ENCODE results near the gene SDHB. TPM values are rescaled to one million over a fixed set of nuclear protein-coding genes. Genes with fewer than 3 reads are reported as not detected.
A peak's percentile ranks its signal among the peaks of the same experiment; 100 is the strongest.

Gene SDHB
- total and polyA plus RNA-seq, 2 donors from 2014 or later, result 92.0 to 313 TPM

DNA sequence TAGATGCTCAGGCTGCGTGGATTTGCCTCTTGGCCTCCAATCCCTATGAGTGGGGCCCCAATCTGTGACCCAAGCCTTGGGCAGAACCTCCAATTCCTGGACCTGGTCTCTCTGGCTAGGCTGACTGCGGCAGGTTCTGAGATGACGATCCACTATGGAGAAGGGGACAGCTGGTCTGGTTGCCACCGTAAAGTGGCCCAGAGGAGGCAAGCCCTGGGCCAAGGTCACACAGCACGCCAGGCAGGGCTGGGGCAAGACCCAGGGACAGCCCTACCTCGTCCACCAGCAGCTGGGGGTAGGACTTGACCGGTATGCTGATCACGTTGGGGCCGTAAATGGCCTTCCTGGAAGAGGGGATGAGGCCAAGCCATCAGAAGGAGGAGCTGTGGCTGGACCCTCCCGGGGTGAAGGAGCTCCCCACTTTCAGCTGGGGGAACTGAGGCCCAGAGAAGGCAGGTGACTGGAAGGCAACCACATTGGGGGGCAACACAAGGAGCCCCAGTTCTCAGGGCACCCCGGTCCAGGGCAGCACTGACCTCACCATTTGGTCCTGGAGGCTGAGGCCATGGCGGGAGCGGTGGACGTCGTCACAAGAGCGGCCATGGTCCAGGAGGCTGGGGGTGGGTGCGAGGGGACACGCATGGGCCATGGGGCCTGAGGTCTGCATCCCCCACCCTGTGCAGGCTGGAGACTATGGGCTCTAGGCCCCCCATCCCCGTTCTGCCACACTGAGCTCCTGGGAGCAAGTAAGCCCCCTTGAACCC lies 51.9 kb downstream of the SDHB start:
- DNase-seq, result no peak
- Histone ChIP-seq H3K27me3 (ENCODE audit: control insufficient read depth, insufficient read depth, low read length) (no peaks in the 10 kb centered on the region), H3K27ac (ENCODE audit: low read depth in 2 of 2, low read length in 2 of 2) (no peak overlapping the region), H3K4me3 (ENCODE audit: low read length in 3 of 3) (no peak overlapping the region), H3K36me3 (ENCODE audit: control insufficient read depth in 2 of 3, insufficient read depth in 3 of 3, low read length in 3 of 3) (peaks cover 0 to 25% (median 6%) of the 10 kb centered on the region in 3 donors), H3K9me3 (ENCODE audit: control insufficient read depth in 2 of 3, insufficient read depth in 1 of 3, low read length in 3 of 3) (no peaks in the 10 kb centered on the region), H3K4me1 (ENCODE audit: control insufficient read depth in 2 of 3, insufficient read depth in 2 of 3, low read depth in 1 of 3, low read length in 3 of 3) (no peaks in the 10 kb centered on the region), H3K9ac (ENCODE audit: low read length in 3 of 3) (no peak overlapping the region)
- TF ChIP-seq, protein P1, sequence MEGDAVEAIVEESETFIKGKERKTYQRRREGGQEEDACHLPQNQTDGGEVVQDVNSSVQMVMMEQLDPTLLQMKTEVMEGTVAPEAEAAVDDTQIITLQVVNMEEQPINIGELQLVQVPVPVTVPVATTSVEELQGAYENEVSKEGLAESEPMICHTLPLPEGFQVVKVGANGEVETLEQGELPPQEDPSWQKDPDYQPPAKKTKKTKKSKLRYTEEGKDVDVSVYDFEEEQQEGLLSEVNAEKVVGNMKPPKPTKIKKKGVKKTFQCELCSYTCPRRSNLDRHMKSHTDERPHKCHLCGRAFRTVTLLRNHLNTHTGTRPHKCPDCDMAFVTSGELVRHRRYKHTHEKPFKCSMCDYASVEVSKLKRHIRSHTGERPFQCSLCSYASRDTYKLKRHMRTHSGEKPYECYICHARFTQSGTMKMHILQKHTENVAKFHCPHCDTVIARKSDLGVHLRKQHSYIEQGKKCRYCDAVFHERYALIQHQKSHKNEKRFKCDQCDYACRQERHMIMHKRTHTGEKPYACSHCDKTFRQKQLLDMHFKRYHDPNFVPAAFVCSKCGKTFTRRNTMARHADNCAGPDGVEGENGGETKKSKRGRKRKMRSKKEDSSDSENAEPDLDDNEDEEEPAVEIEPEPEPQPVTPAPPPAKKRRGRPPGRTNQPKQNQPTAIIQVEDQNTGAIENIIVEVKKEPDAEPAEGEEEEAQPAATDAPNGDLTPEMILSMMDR (IDR thresholded peaks at IDR 0.05; ENCODE audit: borderline replicate concordance, extremely low read depth, insufficient read depth), result no peak
- intact Hi-C loops (cut with DNase I), result no loop called here
- FAIRE-seq, result no peak

- FAIRE-seq, result no peak
- DNase-seq, result peak in 1 of 5 donors; percentile 61
- H3K27ac ChIP-seq (ENCODE audit: low read depth in 2 of 2, low read length in 2 of 2), result no peak overlapping the region
- H3K27me3 ChIP-seq (ENCODE audit: control insufficient read depth, insufficient read depth, low read length), result no peaks in the 10 kb centered on the region
- H3K4me1 ChIP-seq (ENCODE audit: control insufficient read depth in 2 of 3, insufficient read depth in 2 of 3, low read depth in 1 of 3, low read length in 3 of 3), result no peaks in the 10 kb centered on the region
- no peak overlapping the region for H3K4me3 ChIP-seq (ENCODE audit: low read length in 3 of 3)
- TF ChIP-seq, protein P1 (IDR thresholded peaks at IDR 0.05; ENCODE audit: borderline replicate concordance, extremely low read depth, insufficient read depth), result no peak
- H3K9ac ChIP-seq (ENCODE audit: low read length in 3 of 3), result no peak overlapping the region
- no peaks in the 10 kb centered on the region for H3K9me3 ChIP-seq (ENCODE audit: control insufficient read depth in 2 of 3, insufficient read depth in 1 of 3, low read length in 3 of 3)
- intact Hi-C loops (cut with DNase I), result no loop called here
- H3K36me3 ChIP-seq (ENCODE audit: control insufficient read depth in 2 of 3, insufficient read depth in 3 of 3, low read length in 3 of 3), result peaks cover 0 to 25% (median 6%) of the 10 kb centered on the region in 3 donors
These were observed 54.0 kb downstream of the SDHB start for GRCh38 chr1:16999863-17000262.

DNA sequence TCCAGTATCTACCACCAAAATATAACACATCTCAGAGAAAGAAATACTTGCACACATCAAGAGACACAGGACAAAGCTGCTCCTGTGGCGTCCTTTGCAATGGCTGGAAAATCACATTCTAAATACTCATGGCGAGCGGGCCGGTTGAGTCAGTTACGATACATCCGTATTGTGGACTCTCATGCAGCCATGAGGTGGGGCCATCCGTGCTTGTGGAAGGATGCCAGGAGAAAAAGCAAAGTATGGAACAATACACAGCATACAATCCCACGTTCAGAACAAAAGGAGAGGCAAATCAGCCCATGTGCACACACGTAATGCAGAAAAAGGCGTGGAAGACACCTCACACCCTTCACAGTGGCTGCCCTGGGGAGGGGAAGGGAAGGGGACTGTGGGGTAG lies 55.2 kb downstream of the SDHB start:
- intact Hi-C loops (cut with DNase I), result no loop called here
- no peaks in the 10 kb centered on the region for H3K4me1 ChIP-seq (ENCODE audit: control insufficient read depth in 2 of 3, insufficient read depth in 2 of 3, low read depth in 1 of 3, low read length in 3 of 3)
- peaks cover 0 to 15% (median 4%) of the 10 kb centered on the region in 3 donors for H3K36me3 ChIP-seq (ENCODE audit: control insufficient read depth in 2 of 3, insufficient read depth in 3 of 3, low read length in 3 of 3)
- no peak for DNase-seq
- no peak overlapping the region for H3K4me3 ChIP-seq (ENCODE audit: low read length in 3 of 3)
- no peaks in the 10 kb centered on the region for H3K9me3 ChIP-seq (ENCODE audit: control insufficient read depth in 2 of 3, insufficient read depth in 1 of 3, low read length in 3 of 3)
- TF ChIP-seq, protein P1 (IDR thresholded peaks at IDR 0.05; ENCODE audit: borderline replicate concordance, extremely low read depth, insufficient read depth), result no peak
- no peak overlapping the region for H3K27ac ChIP-seq (ENCODE audit: low read depth in 2 of 2, low read length in 2 of 2)
- H3K9ac ChIP-seq (ENCODE audit: low read length in 3 of 3), result no peak overlapping the region
- no peak for FAIRE-seq
- no peaks in the 10 kb centered on the region for H3K27me3 ChIP-seq (ENCODE audit: control insufficient read depth, insufficient read depth, low read length)

All from kidney (tissue), 14 donors.